Sigmoid colon (tissue), 7 donors: ENCODE results near the gene SNURF. TPM values are rescaled to one million over a fixed set of nuclear protein-coding genes. Genes with fewer than 3 reads are reported as not detected.
"Not testable (repeated sequence)": the region's sequence is repeated elsewhere in the genome, so short reads cannot be mapped to it uniquely, and the experiment has no call there.

Experiments
- DNase-seq: peaks from one replicate; pipeline ENCODE4 v3.0.0-alpha.2; 2019
- H3K27ac ChIP-seq, 4 donors: fragments of 200-600 bp; sonication (generic); one replicate each; pipeline ENCODE4 v1.5.1; 2016 to 2019; ENCODE audit warnings: mild to moderate bottlenecking in 1 of 4
- H3K27me3 ChIP-seq, 3 donors: fragments of 200-600 bp; sonication (generic); one replicate each; pipeline ENCODE4 v1.5.1; 2019; ENCODE audit warnings: mild to moderate bottlenecking in 1 of 3
- H3K36me3 ChIP-seq, 4 donors: fragments of 200-600 bp; sonication (generic); one replicate each; pipeline ENCODE4 v1.5.1; 2016 to 2019
- H3K4me1 ChIP-seq, 4 donors: fragments of 200-600 bp; sonication (generic); one replicate each; pipeline ENCODE4 v1.5.1; 2017 to 2019
- H3K4me3 ChIP-seq, 4 donors: fragments of 200-600 bp; sonication (generic); one replicate each; pipeline ENCODE4 v1.5.1; 2017 to 2019; ENCODE audit warnings: mild to moderate bottlenecking in 2 of 4, moderate library complexity in 1 of 4
- H3K9me3 ChIP-seq, 4 donors: fragments of 200-600 bp in 3 of 4; sonication (generic) in 3 of 4; one replicate each; pipeline versions ENCODE4 v1.5.1 to v1.6.1; 2013 to 2019
- CTCF ChIP-seq, 4 experiments: fragments of 450-650 bp in 3 of 4; fragments of 200-600 bp in 1 of 4; IDR thresholded peaks; one replicate each; pipeline ENCODE4 v1.5.1; 2016 to 2019; ENCODE audit warnings: antibody characterized with exemption in 4 of 4, mild to moderate bottlenecking in 3 of 4, moderate library complexity in 2 of 4
- EP300 ChIP-seq, 4 donors: sonication (generic); formaldehyde crosslinking; IDR thresholded peaks; one replicate each; pipeline ENCODE4 v1.6.1; 2017; ENCODE audit warnings: antibody characterized with exemption in 4 of 4
- POLR2A ChIP-seq, 2 donors: fragments of 450-650 bp; IDR thresholded peaks; one replicate each; pipeline ENCODE4 v1.6.1; 2016; ENCODE audit warnings: antibody characterized with exemption in 2 of 2, mild to moderate bottlenecking in 2 of 2, moderate library complexity in 2 of 2
- POLR2AphosphoS5 ChIP-seq, 4 donors: sonication (generic); formaldehyde crosslinking; IDR thresholded peaks; one replicate each; pipeline ENCODE4 v1.6.1; 2017; ENCODE audit warnings: antibody characterized with exemption in 4 of 4
- WGBS, 2 donors: extraction: QIAGEN DNeasy Blood & Tissue Kit; methylation state at CpG; one replicate each; pipeline ENCODE4 v1.1.7; 2013; 5-methylcytosine and 5-hydroxymethylcytosine counted together
- intact Hi-C: fragments of 100-400 bp; cut with DNase I; formaldehyde crosslinking; loops from one replicate; pipeline ENCODE4 v1.15.1; 2023
- polyA plus RNA-seq, 3 donors: library from polyadenylated mRNA; stranded (reverse); fragments of 200-250 nt; gene quantifications; one replicate each; pipeline ENCODE4 v1.2.3, GENCODE V29; 2013
- total RNA-seq, 4 donors: library from RNA; depleted of rRNA; stranded (reverse); fragments of >200 nt; gene quantifications; one replicate each; pipeline ENCODE4 v1.1.0, GENCODE V29; 2016
- donor health status: healthy with polysubstance abuse.
- donor health status: Bipolar disorder and iron deficiency.
- donor health status: healthy.

SNURF gene
- total and polyA plus RNA-seq, 7 donors = 3.3 to 34.2 (median 7.8) TPM

- H3K36me3 ChIP-seq = peaks cover 5 to 97% (median 40%) of the 10 kb centered on the region in 4 donors
- 80 to 89% methylated on average over 3 of the region's 3 CpGs for WGBS, 2 donors
- intact Hi-C loops = no loop called here
- H3K27me3 ChIP-seq = no peaks in the 10 kb centered on the region
- no peaks in the 10 kb centered on the region for H3K4me1 ChIP-seq
- DNase-seq = no peak
- peaks cover 0 to 23% (median 0%) of the 10 kb centered on the region in 4 donors for H3K9me3 ChIP-seq
- no peak overlapping the region for H3K27ac ChIP-seq
- no peak overlapping the region for H3K4me3 ChIP-seq
- no peak for TF ChIP-seq CTCF (IDR thresholded peaks at IDR 0.05)
- TF ChIP-seq EP300 (IDR thresholded peaks at IDR 0.05) = no peak
- TF ChIP-seq POLR2A (IDR thresholded peaks at IDR 0.05) = no peak
- TF ChIP-seq POLR2AphosphoS5 (IDR thresholded peaks at IDR 0.05) = no peak
Observed at GRCh38 chr15:24971052-24971451, 16.3 kb downstream of the SNURF start.

GRCh38 chr15:24971772-24972171 is 17.0 kb downstream of the SNURF start:
- peaks cover 6 to 97% (median 43%) of the 10 kb centered on the region in 4 donors for H3K36me3 ChIP-seq

DNA sequence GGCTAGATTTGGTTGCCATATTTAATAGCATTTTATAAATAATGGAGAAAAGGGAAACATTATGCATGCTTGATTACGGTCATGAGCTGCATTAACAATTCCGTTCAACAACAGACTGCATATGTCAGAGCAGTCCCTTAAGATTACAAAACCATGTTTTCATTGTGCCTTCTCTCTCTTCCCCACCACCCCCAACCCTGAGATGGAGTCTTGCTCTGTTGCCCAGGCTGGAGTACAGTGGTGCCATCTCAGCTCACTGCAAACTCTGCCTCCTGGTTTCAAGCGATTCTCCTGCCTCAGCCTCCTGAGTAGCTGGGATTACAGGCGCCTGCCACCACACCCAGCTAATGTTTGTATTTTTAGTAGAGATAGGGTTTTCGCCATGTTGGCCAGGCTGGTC is 17.9 kb downstream of the SNURF start:
- H3K4me3 ChIP-seq, intact Hi-C loops, H3K27me3 ChIP-seq, H3K4me1 ChIP-seq, H3K27ac ChIP-seq, DNase-seq: not testable (repeated sequence)
- WGBS, 2 donors = 96% methylated on average over 5 of the region's 5 CpGs
- Histone ChIP-seq H3K36me3 (peaks cover 11 to 97% (median 47%) of the 10 kb centered on the region in 4 donors), H3K9me3 (peaks cover 0 to 18% (median 0%) of the 10 kb centered on the region in 4 donors)

More at GRCh38 chr15:24971772-24972171, 17.0 kb downstream of the SNURF start:
- Histone ChIP-seq H3K4me3 (no peak overlapping the region), H3K9me3 (peaks cover 0 to 21% (median 0%) of the 10 kb centered on the region in 4 donors), H3K4me1 (no peaks in the 10 kb centered on the region), H3K27me3 (no peaks in the 10 kb centered on the region), H3K27ac (no peak overlapping the region)
- 95% methylated on average over 8 of the region's 8 CpGs for WGBS, 2 donors
- no peak for DNase-seq
- intact Hi-C loops = no loop called here
- TF ChIP-seq EP300 (IDR thresholded peaks at IDR 0.05) (no peak), POLR2AphosphoS5 (IDR thresholded peaks at IDR 0.05) (no peak), POLR2A (IDR thresholded peaks at IDR 0.05) (no peak), CTCF (IDR thresholded peaks at IDR 0.05) (no peak)

GRCh38 chr15:24976932-24977331 is 22.1 kb downstream of the SNURF start:
- no peak for DNase-seq
- Histone ChIP-seq H3K27me3 (no peaks in the 10 kb centered on the region), H3K4me3 (no peak overlapping the region), H3K4me1 (no peaks in the 10 kb centered on the region), H3K27ac (no peak overlapping the region), H3K36me3 (peaks cover 27 to 98% (median 67%) of the 10 kb centered on the region in 4 donors), H3K9me3 (peaks cover 0 to 18% (median 4%) of the 10 kb centered on the region in 4 donors)
- WGBS, 2 donors = 89 to 93% methylated on average over 3 of the region's 3 CpGs
- intact Hi-C loops = no loop called here
- TF ChIP-seq POLR2AphosphoS5 (IDR thresholded peaks at IDR 0.05) (no peak), EP300 (IDR thresholded peaks at IDR 0.05) (no peak), POLR2A (IDR thresholded peaks at IDR 0.05) (no peak), CTCF (IDR thresholded peaks at IDR 0.05) (no peak)

DNA sequence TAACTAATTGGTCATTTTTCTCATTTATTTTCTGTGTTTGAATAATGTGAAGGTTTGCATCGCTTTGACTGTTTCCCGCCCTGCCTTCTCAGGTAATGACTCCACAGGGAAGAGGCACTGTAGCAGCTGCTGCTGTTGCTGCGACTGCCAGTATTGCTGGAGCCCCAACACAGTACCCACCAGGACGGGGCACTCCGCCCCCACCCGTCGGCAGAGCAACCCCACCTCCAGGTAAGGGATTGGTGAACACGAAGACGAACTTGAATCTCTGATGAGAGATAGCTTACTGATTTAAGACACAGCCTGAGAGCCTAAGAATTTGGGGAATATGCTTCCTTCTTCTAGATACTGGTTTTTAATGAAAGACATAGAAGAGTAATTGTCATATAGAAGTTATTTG is 22.9 kb downstream of the SNURF start:
- TF ChIP-seq POLR2A (IDR thresholded peaks at IDR 0.05) = no peak
- TF ChIP-seq POLR2AphosphoS5 (IDR thresholded peaks at IDR 0.05) = no peak
- no peak for TF ChIP-seq EP300 (IDR thresholded peaks at IDR 0.05)
- TF ChIP-seq CTCF (IDR thresholded peaks at IDR 0.05) = no peak
- WGBS, 2 donors = 92 to 94% methylated on average over 9 of the region's 9 CpGs
- Histone ChIP-seq H3K4me1 (no peaks in the 10 kb centered on the region), H3K27ac (no peak overlapping the region), H3K4me3 (no peak overlapping the region), H3K36me3 (peaks cover 35 to 100% (median 70%) of the 10 kb centered on the region in 4 donors), H3K27me3 (no peaks in the 10 kb centered on the region), H3K9me3 (peaks cover 0 to 18% (median 4%) of the 10 kb centered on the region in 4 donors)
- DNase-seq = no peak
- intact Hi-C loops = no loop called here
